Colonic mucosa (tissue), 4 donors: ENCODE measurements around the gene CMKLR1. TPM values are rescaled to one million over a fixed set of nuclear protein-coding genes. Genes with fewer than 3 reads are reported as not detected.

Source experiments
- DNase-seq: peaks from one replicate; pipeline ENCODE4 v3.0.0-alpha.2; 2020
- H3K27ac ChIP-seq: fragments of 200-600 bp; one replicate; pipeline ENCODE4 v1.8.0; 2021
- H3K27me3 ChIP-seq: fragments of 200-600 bp; one replicate; pipeline ENCODE4 v1.8.0; 2021
- H3K36me3 ChIP-seq: fragments of 200-600 bp; one replicate; pipeline ENCODE4 v1.8.0; 2021
- H3K4me1 ChIP-seq: fragments of 200-600 bp; one replicate; pipeline ENCODE4 v1.8.0; 2021; ENCODE audit warnings: mild to moderate bottlenecking
- H3K4me3 ChIP-seq: fragments of 200-600 bp; one replicate; pipeline ENCODE4 v1.8.0; 2021
- H3K9ac ChIP-seq, 2 donors: one replicate each; pipeline ENCODE4 v1.7.0; 2013; ENCODE audit warnings: control low read depth in 2 of 2, low read depth in 2 of 2, low read length in 2 of 2
- H3K9me3 ChIP-seq: fragments of 200-600 bp; one replicate; pipeline ENCODE4 v1.8.0; 2021
- intact Hi-C: fragments of 100-400 bp; cut with DNase I; formaldehyde crosslinking; loops from one replicate; pipeline ENCODE4 v1.14.1; 2022
- total RNA-seq, 2 donors: library from RNA; stranded (reverse); fragmentation: NEBNext Ultra II Directional in 1 of 2; extraction: Animal tissue kit (Norgen Biotek cat#: 25700) in 1 of 2; gene quantifications; one replicate each; pipeline ENCODE4 v1.2.1, GENCODE V29; 2021
- TF ChIP-seq, protein P1 (sequence below): fragments of 200-600 bp; IDR thresholded peaks from one replicate; pipeline ENCODE4 v1.8.0; 2022; ENCODE audit warnings: antibody characterized with exemption, mild to moderate bottlenecking
- donor health status: healthy.
- donor health status: DM: no; HTN: no; CAD: no.
- donor health status: DM: no; HTN: no; CAD: no.

The CMKLR1 gene
- total RNA-seq, 2 donors from 2014 or later: 3.0 to 4.9 TPM

DNA sequence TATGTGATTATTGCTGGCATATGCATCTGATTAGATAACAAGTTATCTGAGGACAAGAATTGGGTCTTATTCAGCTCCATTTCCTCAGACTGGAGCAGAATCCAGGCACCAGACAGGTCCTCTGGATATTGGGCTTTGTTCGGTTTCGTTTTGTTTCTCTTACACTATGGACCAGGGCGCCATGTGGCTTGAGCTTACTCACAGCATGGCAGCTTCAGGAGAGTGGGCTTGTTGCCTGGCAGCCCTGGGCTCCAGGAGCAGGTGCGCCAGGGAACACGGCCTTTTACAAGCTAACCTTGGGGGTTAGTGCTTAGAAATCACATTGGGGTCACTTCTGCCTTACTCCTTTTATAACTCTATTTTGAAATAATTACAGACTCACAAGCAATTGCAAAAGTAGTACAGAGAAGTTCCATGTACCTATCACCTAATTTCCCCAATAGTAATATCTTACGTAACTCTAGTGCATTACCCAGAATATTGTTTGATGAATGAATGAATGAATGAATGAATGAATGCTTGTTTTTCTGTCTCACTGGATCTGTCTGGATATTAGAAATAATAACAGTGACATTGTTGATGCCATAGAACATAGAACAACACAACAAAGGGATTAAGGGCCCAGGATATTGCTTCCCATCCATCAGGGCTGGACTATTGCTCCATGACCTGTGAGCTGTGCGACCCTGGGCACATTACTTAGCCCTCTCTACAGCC is 39.0 kb downstream of the CMKLR1 start:
- Histone ChIP-seq H3K36me3 (no peaks in the 10 kb centered on the region), H3K27ac (no peak overlapping the region), H3K9ac (no peak overlapping the region), H3K9me3 (no peaks in the 10 kb centered on the region), H3K4me1 (no peaks in the 10 kb centered on the region), H3K4me3 (no peak overlapping the region), H3K27me3 (no peaks in the 10 kb centered on the region)
- TF ChIP-seq, protein P1, sequence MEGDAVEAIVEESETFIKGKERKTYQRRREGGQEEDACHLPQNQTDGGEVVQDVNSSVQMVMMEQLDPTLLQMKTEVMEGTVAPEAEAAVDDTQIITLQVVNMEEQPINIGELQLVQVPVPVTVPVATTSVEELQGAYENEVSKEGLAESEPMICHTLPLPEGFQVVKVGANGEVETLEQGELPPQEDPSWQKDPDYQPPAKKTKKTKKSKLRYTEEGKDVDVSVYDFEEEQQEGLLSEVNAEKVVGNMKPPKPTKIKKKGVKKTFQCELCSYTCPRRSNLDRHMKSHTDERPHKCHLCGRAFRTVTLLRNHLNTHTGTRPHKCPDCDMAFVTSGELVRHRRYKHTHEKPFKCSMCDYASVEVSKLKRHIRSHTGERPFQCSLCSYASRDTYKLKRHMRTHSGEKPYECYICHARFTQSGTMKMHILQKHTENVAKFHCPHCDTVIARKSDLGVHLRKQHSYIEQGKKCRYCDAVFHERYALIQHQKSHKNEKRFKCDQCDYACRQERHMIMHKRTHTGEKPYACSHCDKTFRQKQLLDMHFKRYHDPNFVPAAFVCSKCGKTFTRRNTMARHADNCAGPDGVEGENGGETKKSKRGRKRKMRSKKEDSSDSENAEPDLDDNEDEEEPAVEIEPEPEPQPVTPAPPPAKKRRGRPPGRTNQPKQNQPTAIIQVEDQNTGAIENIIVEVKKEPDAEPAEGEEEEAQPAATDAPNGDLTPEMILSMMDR: no peak
- no peak for DNase-seq
- intact Hi-C loops: no loop called here

DNA sequence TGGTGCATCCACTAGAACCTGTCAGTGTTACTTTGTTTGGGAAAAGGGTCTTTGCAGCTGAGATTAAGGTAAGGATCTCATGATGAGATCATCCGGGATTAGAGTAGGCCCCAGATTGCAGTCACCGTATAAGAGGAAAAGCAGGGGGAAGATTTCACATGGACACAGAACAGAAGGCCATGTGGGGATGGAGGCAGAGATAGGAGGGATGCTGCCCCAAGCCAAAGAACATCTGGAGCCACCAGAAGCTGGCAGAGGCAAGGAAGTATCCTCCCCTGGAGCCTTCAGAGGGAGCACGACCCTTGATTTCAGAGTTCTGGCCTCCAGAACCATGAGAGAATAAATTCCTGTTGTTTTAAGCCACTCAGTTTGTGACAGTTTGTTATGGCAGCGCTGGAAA is 39.6 kb downstream of the CMKLR1 start:
- intact Hi-C loops: no loop called here
- DNase-seq: no peak

DNA sequence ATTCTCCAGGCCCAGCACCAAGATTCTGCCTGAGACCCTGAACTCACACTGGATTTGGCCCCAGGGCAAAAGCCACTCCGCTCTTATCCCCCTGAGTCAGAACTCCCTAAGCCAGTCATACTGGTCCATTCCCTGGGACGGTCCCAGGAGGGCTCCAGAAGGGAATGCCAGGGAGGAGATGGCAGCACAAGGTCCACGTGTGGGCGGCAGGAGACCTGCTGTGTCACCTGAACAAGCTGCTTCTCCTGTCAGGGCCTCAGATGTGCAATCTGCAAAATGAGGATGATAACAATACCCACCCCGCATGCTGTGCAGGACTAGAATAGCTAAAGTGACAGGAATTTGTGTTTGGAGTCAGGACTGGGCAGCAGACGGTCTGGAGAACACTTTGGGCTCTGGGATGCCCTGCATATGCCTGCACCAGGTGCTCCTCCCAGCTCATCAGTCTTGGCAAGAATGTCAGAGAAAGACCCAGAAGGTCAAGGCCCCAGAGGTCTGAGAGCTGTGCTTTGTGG is 40.3 kb downstream of the CMKLR1 start:
- TF ChIP-seq, protein P1: no peak
- Histone ChIP-seq H3K27me3 (no peaks in the 10 kb centered on the region), H3K36me3 (no peaks in the 10 kb centered on the region), H3K4me3 (no peak overlapping the region), H3K27ac (no peak overlapping the region), H3K9me3 (no peaks in the 10 kb centered on the region), H3K9ac (no peak overlapping the region), H3K4me1 (no peaks in the 10 kb centered on the region)
- DNase-seq: no peak
- intact Hi-C loops: no loop called here

More for the DNA sequence above, 39.6 kb downstream of the CMKLR1 start:
- H3K27me3 ChIP-seq: no peaks in the 10 kb centered on the region
- H3K27ac ChIP-seq: no peak overlapping the region
- H3K9ac ChIP-seq: no peak overlapping the region
- no peak overlapping the region for H3K4me3 ChIP-seq
- no peaks in the 10 kb centered on the region for H3K4me1 ChIP-seq
- TF ChIP-seq, protein P1: no peak
- H3K36me3 ChIP-seq: no peaks in the 10 kb centered on the region
- no peaks in the 10 kb centered on the region for H3K9me3 ChIP-seq

DNA sequence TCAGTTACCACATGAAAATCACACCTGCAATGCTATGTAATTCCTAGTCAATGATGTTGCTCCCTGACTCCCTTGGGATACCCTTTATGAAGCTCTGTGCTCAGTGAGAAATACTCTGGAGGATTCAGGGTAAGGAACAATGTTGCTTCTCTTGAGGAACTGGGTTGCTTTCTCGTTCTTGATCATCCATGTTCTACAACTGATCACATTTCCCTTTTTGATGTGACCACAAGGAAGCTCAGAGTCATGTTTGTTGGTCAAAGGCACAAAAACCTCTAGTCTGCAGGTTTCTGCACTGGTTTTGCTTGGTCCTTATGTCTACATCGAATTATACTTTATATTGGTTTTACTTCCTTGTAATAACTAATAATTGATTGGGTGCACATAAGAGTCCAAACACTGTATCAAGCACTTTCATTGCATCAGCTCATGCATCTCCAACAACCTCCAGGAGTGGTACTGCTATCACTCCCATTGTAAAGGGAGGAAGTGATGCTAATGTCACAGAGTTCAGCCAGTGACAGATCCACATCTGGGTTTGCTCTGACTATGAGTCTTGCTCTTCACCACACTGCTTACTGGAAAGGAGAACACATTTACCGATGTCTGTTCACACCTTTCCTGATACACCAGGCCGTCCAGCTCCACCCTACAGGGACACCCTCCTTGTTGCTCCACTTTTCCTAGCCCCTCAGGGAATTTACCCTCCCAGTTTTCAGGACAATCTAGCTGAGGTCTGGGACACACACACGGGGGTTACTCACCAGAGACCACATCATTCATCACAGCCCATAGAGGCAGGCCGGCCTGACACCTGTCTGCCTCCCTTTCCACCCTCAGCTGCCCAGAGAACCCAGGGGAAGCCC is 41.0 kb downstream of the CMKLR1 start:
- H3K27ac ChIP-seq: no peak overlapping the region
- no peak for DNase-seq
- TF ChIP-seq, protein P1: no peak

DNA sequence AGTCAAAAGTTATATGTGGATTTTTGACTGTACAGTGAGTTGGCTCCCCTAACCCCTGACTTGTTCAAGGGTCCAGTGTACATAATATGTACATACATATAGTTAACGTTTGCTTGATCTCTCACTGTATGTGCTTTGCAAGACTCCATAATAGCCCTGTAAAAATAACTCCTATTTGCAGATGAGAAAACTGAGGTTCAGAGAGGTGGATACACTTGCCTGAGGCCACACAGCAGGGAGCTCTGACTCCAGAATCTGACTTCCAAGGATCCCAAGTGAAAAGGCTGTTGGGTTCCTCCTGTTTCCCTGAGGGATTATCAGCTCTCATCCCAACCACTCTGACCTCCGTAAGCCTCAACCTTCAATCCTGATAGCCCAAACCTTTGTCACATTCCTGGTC is 41.7 kb downstream of the CMKLR1 start:
- Histone ChIP-seq H3K9ac (no peak overlapping the region), H3K9me3 (no peaks in the 10 kb centered on the region), H3K27me3 (no peaks in the 10 kb centered on the region), H3K27ac (no peak overlapping the region), H3K4me1 (no peaks in the 10 kb centered on the region), H3K36me3 (no peaks in the 10 kb centered on the region), H3K4me3 (no peak overlapping the region)
- TF ChIP-seq, protein P1: no peak
- DNase-seq: no peak
- intact Hi-C loops: no loop called here

More for the DNA sequence above, 41.0 kb downstream of the CMKLR1 start:
- no peaks in the 10 kb centered on the region for H3K9me3 ChIP-seq
- H3K27me3 ChIP-seq: no peaks in the 10 kb centered on the region
- intact Hi-C loops: no loop called here
- no peaks in the 10 kb centered on the region for H3K36me3 ChIP-seq
- H3K4me1 ChIP-seq: no peaks in the 10 kb centered on the region
- no peak overlapping the region for H3K4me3 ChIP-seq
- H3K9ac ChIP-seq: no peak overlapping the region
